NCI-H446 treated with DMSO at 0.1 percent for 48 hours (cell line): ENCODE measurements around the gene POLR2M.

ENCODE experiments used
- DNase-seq: peaks from one replicate; lab custom pipeline; 2025; lab: John Stamatoyannopoulos, UW

POLR2M gene

DNA sequence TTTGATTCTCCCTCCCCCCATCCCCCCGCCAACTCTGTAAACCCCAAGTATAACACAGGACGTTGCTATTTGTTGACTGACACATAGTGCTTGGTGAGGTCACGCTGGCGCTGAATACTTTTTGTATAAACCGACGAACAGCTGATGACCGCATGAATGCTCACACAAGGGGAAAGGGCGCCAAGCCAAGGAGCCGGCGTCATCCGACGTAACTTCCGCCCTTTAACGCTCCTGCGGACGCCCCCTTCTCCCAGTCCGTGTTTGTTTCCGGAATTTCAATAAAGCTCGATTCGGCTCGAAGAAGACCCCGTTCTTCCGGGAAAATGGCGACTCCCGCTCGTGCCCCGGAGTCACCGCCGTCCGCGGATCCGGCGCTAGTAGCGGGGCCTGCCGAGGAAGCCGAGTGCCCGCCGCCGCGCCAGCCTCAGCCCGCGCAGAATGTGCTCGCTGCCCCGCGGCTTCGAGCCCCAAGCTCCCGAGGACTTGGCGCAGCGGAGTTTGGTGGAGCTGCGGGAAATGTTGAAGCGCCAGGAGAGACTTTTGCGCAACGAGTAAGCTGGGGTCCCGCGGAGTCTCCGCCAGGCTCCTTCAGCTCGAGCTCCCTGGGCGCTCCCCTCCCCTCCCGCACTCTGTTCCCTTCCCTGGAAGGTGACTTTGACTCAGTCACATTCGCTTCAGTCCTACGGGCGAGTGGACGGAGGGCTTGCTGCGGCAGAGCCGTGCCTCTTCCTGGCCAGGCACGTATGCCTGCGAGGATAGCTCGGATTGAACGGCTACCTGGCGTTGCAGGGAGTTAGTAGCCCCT is at the start of gene POLR2M:
Gene POLR2M, plus strand, starts transcription at position 310 of the 805 bp plus-strand sequence. Its CDS starts 129 bp downstream, at position 439.
- DNase-seq, result peak; percentile 94

GRCh38 chr15:57657619-57658018 is 48.9 kb upstream of the POLR2M start:
- no peak for DNase-seq

GRCh38 chr15:57662091-57662744 is 44.3 kb upstream of the POLR2M start:
- no peak for DNase-seq

DNA sequence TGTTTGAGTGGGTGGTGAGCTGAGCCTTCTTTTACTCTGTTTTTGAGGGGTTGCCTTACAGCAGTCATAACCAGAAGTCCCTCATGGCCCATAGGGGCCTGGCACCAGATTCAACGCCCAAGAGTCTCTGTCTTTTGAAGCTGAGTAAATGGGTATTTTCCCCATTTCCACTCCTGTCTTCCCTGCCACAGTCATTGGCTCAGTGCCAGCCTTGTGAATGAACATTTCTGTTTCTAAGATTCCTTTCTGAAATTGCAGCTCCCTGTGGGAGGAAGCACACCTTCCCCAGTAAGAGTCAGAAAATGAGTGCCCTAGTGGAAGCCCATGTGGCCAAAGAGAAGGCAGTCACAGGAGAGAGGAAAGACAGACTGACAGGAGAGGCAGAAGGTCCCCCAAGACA is 43.7 kb upstream of the POLR2M start:
- no peak for DNase-seq

DNA sequence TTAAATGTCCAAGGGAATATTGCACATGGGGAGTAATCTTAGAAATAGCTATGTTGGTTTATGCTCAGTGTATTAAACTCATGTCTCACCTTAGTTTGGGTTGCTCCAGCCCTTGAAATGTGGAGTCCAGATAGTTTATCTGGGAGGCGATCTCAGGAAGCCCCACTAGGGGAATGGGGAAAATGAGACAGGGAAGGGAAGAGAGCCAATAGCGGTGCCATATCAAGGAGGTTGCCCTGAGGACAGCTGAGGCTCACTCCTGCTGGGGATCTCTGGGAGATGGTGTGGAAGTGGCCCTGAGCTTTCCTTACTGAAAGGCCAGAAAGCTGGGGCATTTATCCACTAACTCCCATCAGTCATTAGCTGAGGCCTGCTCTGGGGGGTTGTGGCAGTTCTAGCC is 43.3 kb upstream of the POLR2M start:
- DNase-seq, result no peak

DNA sequence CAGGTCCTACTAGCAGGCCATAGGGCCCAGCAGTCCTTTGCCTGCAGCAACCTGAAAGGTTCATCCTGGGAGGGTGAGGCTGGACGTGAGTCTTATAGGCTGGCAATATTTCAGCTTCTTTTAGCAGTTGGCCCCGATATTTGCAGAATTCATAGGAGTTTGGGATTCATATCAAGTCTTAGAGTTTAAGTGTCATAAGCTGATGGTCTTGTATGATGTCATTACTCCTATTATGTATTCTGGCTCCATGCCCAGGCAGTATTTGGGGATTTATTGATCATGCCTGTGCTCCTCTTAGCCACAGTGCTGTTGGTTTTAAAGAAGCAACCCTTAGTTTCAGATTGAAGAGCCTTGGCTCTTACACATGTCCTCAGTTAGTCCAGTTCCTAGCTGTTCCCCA is 41.3 kb upstream of the POLR2M start:
- no peak for DNase-seq

GRCh38 chr15:57665939-57666338 is 40.6 kb upstream of the POLR2M start:
- DNase-seq, result no peak

- DNase-seq, result no peak
Observed at GRCh38 chr15:57667171-57667849, 39.2 kb upstream of the POLR2M start.

- no peak for DNase-seq
Observed at GRCh38 chr15:57668016-57668415, 38.5 kb upstream of the POLR2M start.

GRCh38 chr15:57671636-57672035 is 34.9 kb upstream of the POLR2M start:
- no peak for DNase-seq

- DNase-seq, result no peak
Observed at GRCh38 chr15:57675481-57676181, 30.9 kb upstream of the POLR2M start.

- no peak for DNase-seq
Observed at GRCh38 chr15:57676585-57676984, 29.9 kb upstream of the POLR2M start.

- no peak for DNase-seq
Observed at GRCh38 chr15:57677204-57677603, 29.3 kb upstream of the POLR2M start.

DNA sequence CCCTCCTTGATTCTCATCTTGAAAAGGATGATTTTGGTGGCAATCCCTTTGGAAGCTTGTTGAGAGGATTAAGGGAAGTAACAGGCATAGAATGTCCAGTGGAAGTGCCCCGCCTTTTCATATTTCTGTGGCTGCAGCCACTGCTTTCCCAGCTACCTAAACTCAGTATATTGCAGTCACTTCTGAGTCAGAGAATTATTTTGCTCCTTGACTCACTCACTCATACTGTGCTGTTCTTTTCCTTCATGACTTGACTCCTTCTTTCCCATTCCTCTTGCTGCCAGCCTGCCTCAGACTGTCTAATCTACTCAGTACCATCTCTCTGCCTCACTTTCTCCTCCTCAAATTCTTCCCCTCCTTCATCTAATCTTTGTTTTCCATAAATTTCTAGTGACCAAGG is 26.5 kb upstream of the POLR2M start:
- no peak for DNase-seq

GRCh38 chr15:57681011-57681410 is 25.5 kb upstream of the POLR2M start:
- no peak for DNase-seq

- no peak for DNase-seq
Observed at GRCh38 chr15:57683481-57683880, 23.0 kb upstream of the POLR2M start.

GRCh38 chr15:57684491-57685151 is 21.9 kb upstream of the POLR2M start:
- DNase-seq, result no peak

DNA sequence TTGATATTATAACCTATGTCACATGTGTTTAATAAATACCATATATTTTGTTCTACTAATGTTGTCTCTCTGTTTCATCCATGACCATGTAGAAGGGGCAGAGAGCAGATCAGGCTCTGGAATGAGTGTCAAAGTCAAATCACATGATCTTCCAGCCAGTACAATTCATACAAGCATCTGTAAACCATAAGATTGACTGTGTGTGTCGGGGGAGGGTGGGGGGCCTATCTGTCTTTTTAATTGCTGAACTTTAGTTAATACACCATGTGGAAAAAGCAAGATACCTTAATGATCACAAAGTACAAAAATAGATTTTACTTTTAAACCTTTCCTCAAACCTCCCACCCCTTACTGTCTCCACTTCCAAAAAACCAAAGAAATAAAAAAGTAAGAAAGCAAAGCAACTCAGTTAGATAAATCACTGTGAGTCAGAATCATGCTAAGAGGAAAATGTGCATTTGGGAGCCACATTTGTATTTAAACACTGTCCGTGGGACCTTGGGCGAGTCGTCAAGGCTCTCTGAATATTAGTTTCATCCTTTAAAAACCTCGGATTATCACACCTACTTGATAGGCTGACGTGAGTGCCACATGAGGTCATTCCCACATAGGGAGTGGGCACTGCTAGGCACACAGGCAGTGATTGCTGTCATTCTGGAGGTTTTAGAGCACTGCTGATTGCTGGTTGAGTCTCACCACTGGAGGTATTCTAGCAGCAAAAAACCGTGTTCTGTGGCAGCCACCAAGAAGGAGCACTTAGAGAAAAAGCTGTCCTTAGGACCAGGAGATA is 21.0 kb upstream of the POLR2M start:
- DNase-seq, result no peak

DNA sequence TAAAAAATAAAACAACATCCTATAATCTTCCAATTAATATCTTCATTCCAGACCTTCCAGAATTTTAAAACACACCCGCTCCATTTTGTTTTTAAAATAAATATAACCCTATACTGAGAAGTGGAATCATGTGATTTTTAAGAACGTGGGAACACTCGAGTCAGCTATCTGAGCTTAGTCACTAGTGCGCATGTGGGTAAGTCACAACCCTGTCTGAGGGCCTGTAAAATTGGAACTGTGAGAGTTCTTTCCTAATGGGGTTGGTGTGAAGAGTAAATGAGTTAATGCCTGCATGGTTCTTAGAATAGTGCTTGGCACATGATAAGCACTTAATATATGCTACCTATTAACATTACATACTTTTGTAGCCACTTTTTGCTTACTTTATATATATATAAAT is 19.9 kb upstream of the POLR2M start:
- DNase-seq, result no peak

DNA sequence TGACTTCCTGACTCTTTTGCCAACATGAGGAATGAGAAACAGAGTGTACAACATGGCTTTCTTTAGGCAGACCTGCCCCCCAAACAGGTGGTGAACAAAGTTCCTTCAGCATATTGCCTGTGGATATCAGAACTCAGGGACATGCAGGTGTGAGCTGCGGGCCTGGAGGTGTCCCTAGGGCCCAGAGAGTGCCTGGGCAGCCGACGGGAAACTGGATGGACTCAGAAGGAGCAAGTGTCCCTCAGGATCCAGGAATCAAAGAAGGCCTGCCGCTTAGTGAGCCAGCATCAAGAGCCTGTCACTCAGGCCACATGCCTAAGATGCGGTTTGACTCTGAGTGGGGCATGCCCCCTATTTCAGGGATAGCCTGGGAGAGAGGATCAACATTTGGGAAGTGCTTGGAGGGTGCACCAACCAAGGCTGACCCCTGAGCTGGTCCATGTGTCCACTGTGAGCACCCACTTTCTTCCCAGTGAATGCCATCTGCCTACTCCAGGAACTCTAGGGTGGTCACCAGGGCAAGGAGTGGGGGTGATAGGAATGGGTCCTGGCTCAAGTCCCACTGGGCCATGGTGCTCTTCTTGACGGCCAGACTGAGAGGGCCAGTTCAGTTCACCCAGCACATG is 16.1 kb upstream of the POLR2M start:
- DNase-seq, result no peak

DNA sequence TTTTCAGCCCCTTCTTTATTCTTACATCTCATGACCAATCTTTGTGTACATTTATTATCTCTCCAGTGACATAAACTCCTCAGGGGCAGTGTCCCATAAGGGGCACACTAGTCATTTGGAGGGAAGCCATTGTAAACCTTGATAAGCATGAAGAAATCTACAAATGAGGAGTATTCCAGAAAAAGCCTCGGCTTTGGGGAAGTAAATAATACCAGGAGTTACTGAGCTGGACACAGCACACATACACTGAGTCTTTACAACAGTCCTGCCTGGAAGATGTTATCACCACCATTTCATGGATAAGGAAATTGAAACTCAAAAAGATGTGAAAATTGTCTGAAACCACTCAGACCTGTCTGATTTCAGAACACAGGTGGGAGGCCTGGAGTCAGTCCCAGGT is 15.4 kb upstream of the POLR2M start:
- DNase-seq, result no peak
